Stomach (tissue), 9 donors: Measurements from ENCODE around the gene MYOG. TPM values are rescaled to one million over a fixed set of nuclear protein-coding genes. Genes with fewer than 3 reads are reported as not detected.

Experiments used
- DNase-seq, 2 donors: peaks; one replicate each; pipeline versions ENCODE4 v3.0.0 to v3.0.0-alpha.2; 2013 to 2019
- H3K27ac ChIP-seq, 5 donors: fragments of 200-600 bp in 4 of 5; sonication (generic) in 4 of 5; one replicate each; pipeline ENCODE4 v1.5.1; 2013 to 2019; ENCODE audit warnings: mild to moderate bottlenecking in 1 of 5, moderate library complexity in 1 of 5
- H3K27me3 ChIP-seq, 3 donors: fragments of 200-600 bp; sonication (generic); one replicate each; pipeline ENCODE4 v1.5.1; 2017 to 2019; ENCODE audit warnings: mixed run types in 1 of 3
- H3K36me3 ChIP-seq, 4 donors: fragments of 200-600 bp; sonication (generic); 1 replicate in 3 of 4; 2 replicates in 1 of 4; pipeline ENCODE4 v1.5.1; 2016 to 2019
- H3K4me1 ChIP-seq, 4 donors: fragments of 200-600 bp; sonication (generic); one replicate each; pipeline ENCODE4 v1.5.1; 2016 to 2019
- H3K4me3 ChIP-seq, 4 donors: fragments of 200-600 bp; sonication (generic) in 3 of 4; one replicate each; pipeline ENCODE4 v1.5.1; 2016 to 2019; ENCODE audit warnings: mild to moderate bottlenecking in 1 of 4
- H3K9me3 ChIP-seq, 4 donors: fragments of 200-600 bp; sonication (generic); one replicate each; pipeline ENCODE4 v1.5.1; 2016 to 2019
- CTCF ChIP-seq, 7 experiments: fragments of 450-650 bp in 4 of 7; fragments of 200-600 bp in 3 of 7; sonication (generic) in 3 of 7; IDR thresholded peaks; one replicate each; pipeline ENCODE4 v1.5.1; 2016 to 2019; ENCODE audit warnings: antibody characterized with exemption in 7 of 7, control low read depth in 2 of 7, mild to moderate bottlenecking in 1 of 7
- EP300 ChIP-seq: sonication (generic); formaldehyde crosslinking; IDR thresholded peaks from one replicate; pipeline ENCODE4 v1.6.1; 2017; ENCODE audit warnings: antibody characterized with exemption
- POLR2A ChIP-seq, 4 donors: fragments of 450-650 bp; IDR thresholded peaks; one replicate each; pipeline ENCODE4 v1.6.1; 2016; ENCODE audit warnings: antibody characterized with exemption in 4 of 4, control low read depth in 2 of 4, mild to moderate bottlenecking in 1 of 4, moderate library complexity in 1 of 4
- POLR2AphosphoS5 ChIP-seq, 3 donors: sonication (generic); formaldehyde crosslinking; IDR thresholded peaks; one replicate each; pipeline ENCODE4 v1.6.1; 2016; ENCODE audit warnings: antibody characterized with exemption in 3 of 3
- WGBS, 5 donors: extraction: QIAGEN DNeasy Blood & Tissue Kit in 3 of 5; methylation state at CpG; one replicate each; pipeline versions ENCODE4 v1.1.5 to v1.1.7; 2013 to 2018; 5-methylcytosine and 5-hydroxymethylcytosine counted together
- intact Hi-C: fragments of 100-400 bp; cut with DNase I; formaldehyde crosslinking; loops from one replicate; pipeline ENCODE4 v1.15.1; 2023; ENCODE audit warnings: low total_unique reads
- polyA plus RNA-seq, 3 donors: library from polyadenylated mRNA; stranded (reverse); fragments of 200-250 nt; gene quantifications; one replicate each; pipeline ENCODE4 v1.2.3, GENCODE V29; 2013
- total RNA-seq, 5 donors: library from RNA; depleted of rRNA; stranded (reverse); fragments of >200 nt; gene quantifications; one replicate each; pipeline versions ENCODE4 v1.1.0 to v1.2.3, GENCODE V29; 2014 to 2016
- donor health status: healthy with polysubstance abuse.
- donor health status: Bipolar disorder and iron deficiency.
- donor health status: healthy.

The MYOG gene
- total and polyA plus RNA-seq, 8 donors: not detected

- intact Hi-C loops: no loop called here
- no peak for DNase-seq
- Histone ChIP-seq H3K9me3 (no peaks in the 10 kb centered on the region), H3K27me3 (peaks cover 0 to 17% (median 4%) of the 10 kb centered on the region in 3 donors), H3K36me3 (no peaks in the 10 kb centered on the region), H3K4me3 (no peak overlapping the region), H3K4me1 (peaks cover 0 to 10% (median 4%) of the 10 kb centered on the region in 4 donors), H3K27ac (no peak overlapping the region)
- 93 to 95% (median 93%) methylated on average over 10 to 14 of the region's 14 CpGs for WGBS, 5 donors
- no peak for TF ChIP-seq CTCF (IDR thresholded peaks at IDR 0.05)
- no peak for TF ChIP-seq POLR2A (IDR thresholded peaks at IDR 0.05)
- no peak for TF ChIP-seq EP300
- TF ChIP-seq POLR2AphosphoS5 (IDR thresholded peaks at IDR 0.05): no peak
These were observed 41.8 kb downstream of the MYOG start for GRCh38 chr1:203043830-203044545.

- TF ChIP-seq EP300 (no peak), POLR2AphosphoS5 (IDR thresholded peaks at IDR 0.05) (no peak), POLR2A (IDR thresholded peaks at IDR 0.05) (no peak), CTCF (IDR thresholded peaks at IDR 0.05) (no peak)
- no peak overlapping the region for H3K4me3 ChIP-seq
- no peaks in the 10 kb centered on the region for H3K36me3 ChIP-seq
- no peak overlapping the region for H3K27ac ChIP-seq
- DNase-seq: no peak
- H3K27me3 ChIP-seq: peaks cover 0 to 24% (median 0%) of the 10 kb centered on the region in 3 donors
- intact Hi-C loops: loop anchor here (2.0 kb wide), 1 partner anchor 177 kb away; no protein-coding TSS in a partner anchor
- WGBS, 5 donors: 55 to 96% (median 74%) methylated on average over 3 of the region's 3 CpGs
- no peaks in the 10 kb centered on the region for H3K9me3 ChIP-seq
- peaks cover 0 to 32% (median 11%) of the 10 kb centered on the region in 4 donors for H3K4me1 ChIP-seq
These were observed 44.4 kb downstream of the MYOG start for GRCh38 chr1:203041351-203041932.

- no peak overlapping the region for H3K27ac ChIP-seq
- 36 to 60% (median 43%) methylated on average over 5 of the region's 5 CpGs for WGBS, 5 donors
These were observed 45.1 kb downstream of the MYOG start for GRCh38 chr1:203040513-203041275.

More at GRCh38 chr1:203040513-203041275, 45.1 kb downstream of the MYOG start:
- no peak for DNase-seq
- Histone ChIP-seq H3K9me3 (no peaks in the 10 kb centered on the region), H3K36me3 (no peaks in the 10 kb centered on the region), H3K27me3 (peaks cover 0 to 22% (median 0%) of the 10 kb centered on the region in 3 donors), H3K4me3 (no peak overlapping the region), H3K4me1 (peaks cover 0 to 35% (median 11%) of the 10 kb centered on the region in 4 donors)
- no peak for TF ChIP-seq EP300
- no peak for TF ChIP-seq CTCF (IDR thresholded peaks at IDR 0.05)
- no peak for TF ChIP-seq POLR2A (IDR thresholded peaks at IDR 0.05)
- no peak for TF ChIP-seq POLR2AphosphoS5 (IDR thresholded peaks at IDR 0.05)
- intact Hi-C loops: loop anchor here (2.0 kb wide), 1 partner anchor 178 kb away; no protein-coding TSS in a partner anchor
